Prostate gland (tissue), 2 donors: ENCODE results near the gene PLEKHA3. TPM values are rescaled to one million over a fixed set of nuclear protein-coding genes. Genes with fewer than 3 reads are reported as not detected.

Source experiments
- DNase-seq: peaks from one replicate; pipeline ENCODE4 v3.0.0-alpha.2; 2019; ENCODE audit warnings: low spot score
- H3K27ac ChIP-seq, 2 donors: fragments of 200-600 bp; sonication (generic); 2 replicates each; pipeline ENCODE4 v1.5.1; 2017 to 2019
- H3K27me3 ChIP-seq: fragments of 200-600 bp; sonication (generic); replicated peaks from 2 replicates; pipeline ENCODE4 v1.5.1; 2019; ENCODE audit not compliant: insufficient read depth
- H3K36me3 ChIP-seq, 2 donors: fragments of 200-600 bp; sonication (generic); 1 replicate in 1 of 2; 2 replicates in 1 of 2; pipeline versions ENCODE4 v1.5.1 to v1.8.1; 2017 to 2019
- H3K4me1 ChIP-seq: fragments of 200-600 bp; sonication (generic); replicated peaks from 2 replicates; pipeline ENCODE4 v1.5.1; 2019
- H3K4me3 ChIP-seq, 2 donors: fragments of 200-600 bp; sonication (generic); 2 replicates each; pipeline ENCODE4 v1.5.1; 2017 to 2019
- H3K9me3 ChIP-seq: fragments of 200-600 bp; sonication (generic); 2 replicates; pipeline ENCODE4 v1.5.1; 2017
- CTCF ChIP-seq, 4 experiments: fragments of 200-600 bp in 2 of 4; fragments of 450-650 bp in 2 of 4; sonication (generic) in 2 of 4; IDR thresholded peaks; 1 replicate in 3 of 4; 2 replicates in 1 of 4; pipeline ENCODE4 v1.5.1; 2016 to 2019; ENCODE audit warnings: antibody characterized with exemption in 4 of 4, mild to moderate bottlenecking in 2 of 4, moderate library complexity in 2 of 4
- POLR2A ChIP-seq: fragments of 450-650 bp; IDR thresholded peaks from one replicate; pipeline ENCODE4 v1.6.1; 2016; ENCODE audit warnings: antibody characterized with exemption, mild to moderate bottlenecking
- POLR2AphosphoS5 ChIP-seq: sonication (generic); formaldehyde crosslinking; IDR thresholded peaks from one replicate; pipeline ENCODE4 v1.6.1; 2017; ENCODE audit warnings: antibody characterized with exemption
- WGBS: methylation state at CpG from one replicate; pipeline ENCODE4 v1.1.5; 2018; 5-methylcytosine and 5-hydroxymethylcytosine counted together
- intact Hi-C: fragments of 100-400 bp; cut with DNase I; formaldehyde crosslinking; loops from one replicate; pipeline ENCODE4 v1.14.2; 2022
- total RNA-seq, 2 donors: library from RNA; depleted of rRNA; stranded (reverse); fragments of >200 nt; gene quantifications; one replicate each; pipeline ENCODE4 v1.1.0, GENCODE V29; 2016

PLEKHA3 gene
- total RNA-seq, 2 donors from 2014 or later = 8.2 to 15.7 TPM

- H3K36me3 ChIP-seq = no peaks in the 10 kb centered on the region
- no peak for TF ChIP-seq CTCF (IDR thresholded peaks at IDR 0.05)
- TF ChIP-seq POLR2A = no peak
- TF ChIP-seq POLR2AphosphoS5 = no peak
- H3K27ac ChIP-seq = no peak overlapping the region
- WGBS = 59% methylated on average over 4 of the region's 4 CpGs
- H3K4me3 ChIP-seq = no peak overlapping the region
- H3K4me1 ChIP-seq = no peaks in the 10 kb centered on the region
- H3K27me3 ChIP-seq = no peaks in the 10 kb centered on the region
- DNase-seq = no peak
- H3K9me3 ChIP-seq = no peaks in the 10 kb centered on the region
- intact Hi-C loops = loop anchor here (2.0 kb wide), 1 partner anchor 21 kb away; no protein-coding TSS in a partner anchor
Observed at GRCh38 chr2:178473931-178474330, 6.3 kb upstream of the PLEKHA3 start.

GRCh38 chr2:178474560-178474959 is 5.7 kb upstream of the PLEKHA3 start:
- intact Hi-C loops = no loop called here

GRCh38 chr2:178476477-178476876 is 3.8 kb upstream of the PLEKHA3 start:
- H3K27me3 ChIP-seq = no peaks in the 10 kb centered on the region
- no peaks in the 10 kb centered on the region for H3K9me3 ChIP-seq
- no peak overlapping the region for H3K27ac ChIP-seq
- H3K36me3 ChIP-seq = no peaks in the 10 kb centered on the region
- DNase-seq = no peak
- H3K4me3 ChIP-seq = no peak overlapping the region
- no peak for TF ChIP-seq CTCF (IDR thresholded peaks at IDR 0.05)
- no peak for TF ChIP-seq POLR2A
- no peak for TF ChIP-seq POLR2AphosphoS5
- intact Hi-C loops = no loop called here
- peaks cover 6% of the 10 kb centered on the region for H3K4me1 ChIP-seq

More at GRCh38 chr2:178474560-178474959, 5.7 kb upstream of the PLEKHA3 start:
- no peak overlapping the region for H3K27ac ChIP-seq
- no peak overlapping the region for H3K4me3 ChIP-seq
- TF ChIP-seq CTCF (IDR thresholded peaks at IDR 0.05) = no peak
- TF ChIP-seq POLR2A = no peak
- TF ChIP-seq POLR2AphosphoS5 = no peak
- no peak for DNase-seq
- 96% methylated on average over 5 of the region's 5 CpGs for WGBS
- H3K9me3 ChIP-seq = no peaks in the 10 kb centered on the region
- no peaks in the 10 kb centered on the region for H3K27me3 ChIP-seq
- peaks cover 4% of the 10 kb centered on the region for H3K4me1 ChIP-seq
- H3K36me3 ChIP-seq = no peaks in the 10 kb centered on the region

GRCh38 chr2:178477443-178478129 is 2.7 kb upstream of the PLEKHA3 start:
- Histone ChIP-seq H3K36me3 (no peaks in the 10 kb centered on the region), H3K9me3 (no peaks in the 10 kb centered on the region), H3K4me3 (peak overlapping the region; percentile 39 to 59), H3K27me3 (no peaks in the 10 kb centered on the region), H3K4me1 (peaks cover 6% of the 10 kb centered on the region), H3K27ac (peak overlapping the region in 1 of 2 donors; percentile 96)
- TF ChIP-seq POLR2AphosphoS5 (no peak), POLR2A (no peak), CTCF (IDR thresholded peaks at IDR 0.05) (no peak)
- 7% methylated on average over 3 of the region's 3 CpGs for WGBS
- DNase-seq = no peak
- intact Hi-C loops = loop anchor here (2.0 kb wide), 1 partner anchor 27 kb away; the partner anchor contains the start of genes PJVK and PRKRA

GRCh38 chr2:178478130-178478438 is 2.2 kb upstream of the PLEKHA3 start:
- WGBS = 0% methylated on average over 10 of the region's 10 CpGs
- H3K27ac ChIP-seq = peak overlapping the region; percentile 95 to 96
- H3K27me3 ChIP-seq = no peaks in the 10 kb centered on the region
- H3K4me1 ChIP-seq = peaks cover 6% of the 10 kb centered on the region
- TF ChIP-seq POLR2AphosphoS5 (no peak), CTCF (IDR thresholded peaks at IDR 0.05) (peak in 1 of 4 experiments; percentile 13)
- H3K4me3 ChIP-seq = peak overlapping the region; percentile 39 to 59
- no peaks in the 10 kb centered on the region for H3K9me3 ChIP-seq
- H3K36me3 ChIP-seq = no peaks in the 10 kb centered on the region
- intact Hi-C loops = loop anchor here (2.0 kb wide), 1 partner anchor 27 kb away; the partner anchor contains the start of genes PJVK and PRKRA
- no peak for DNase-seq
